GM12891 (cell line): Measurements from ENCODE around the gene ART1.

ENCODE experiments used
- POLR2A ChIP-seq: IDR thresholded peaks from 2 replicates; pipeline ENCODE4 v1.6.1; 2011; ENCODE audit warnings: low read depth, low read length, control low read depth
- POLR2AphosphoS5 ChIP-seq: IDR thresholded peaks from 2 replicates; pipeline ENCODE4 v1.6.1; 2011; ENCODE audit warnings: low read depth, low read length, control low read depth
- POU2F2 ChIP-seq: IDR thresholded peaks from 2 replicates; pipeline ENCODE4 v1.6.1; 2011; ENCODE audit warnings: low read depth, mild to moderate bottlenecking, control low read depth, low read length, moderate library complexity
- SPI1 ChIP-seq: IDR thresholded peaks from 2 replicates; pipeline ENCODE4 v1.6.1; 2011; ENCODE audit warnings: low read depth, low read length, control low read depth
- TAF1 ChIP-seq: IDR thresholded peaks from 2 replicates; pipeline ENCODE4 v1.6.1; 2011; ENCODE audit warnings: low read depth, low read length, control low read depth

GRCh38 chr11:3658252-3658651 lies 13.3 kb downstream of the ART1 start:
- TF ChIP-seq POLR2A (no peak), TAF1 (no peak), POLR2AphosphoS5 (no peak), POU2F2 (no peak), SPI1 (no peak)
